GM18951 (cell line): Measurements from ENCODE around the gene POGLUT2.
A peak's percentile ranks its signal among the peaks of the same experiment; 100 is the strongest.

ENCODE experiments used
- POLR2A ChIP-seq: IDR thresholded peaks from 4 replicates; pipeline ENCODE4 v1.6.1; 2011; ENCODE audit warnings: mild to moderate bottlenecking; ENCODE audit not compliant: insufficient read length, insufficient read depth; ENCODE audit errors: extremely low read depth
- in situ Hi-C: fragments of 300-500 bp; cut with MboI; formaldehyde crosslinking; loops from one replicate; pipeline ENCODE4 v1.12.0; 2022; ENCODE audit warnings: low sequenced_read_pairs, mixed read lengths, inconsistent platforms; ENCODE audit not compliant: unreplicated experiment

POGLUT2 gene

DNA sequence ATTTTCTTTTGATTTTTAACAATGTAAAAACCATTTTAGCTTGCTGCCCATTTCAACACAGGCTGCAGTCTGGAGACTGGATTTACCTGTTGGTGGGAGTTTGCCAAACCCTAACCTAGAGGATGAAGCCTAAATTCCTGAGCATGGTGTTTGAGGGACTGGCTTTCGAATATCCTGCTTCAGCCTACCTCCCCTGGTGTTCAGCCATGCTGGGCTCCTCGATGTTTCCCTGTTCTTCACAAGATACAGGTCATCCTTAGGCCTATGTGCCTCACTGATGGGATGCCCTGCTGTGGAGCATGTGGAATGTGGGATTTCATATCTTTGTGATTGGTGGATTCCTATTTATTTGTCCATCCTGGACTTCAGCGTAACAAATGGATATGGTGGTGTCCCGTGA, 26.6 kb upstream of the POGLUT2 start:
- no peak for TF ChIP-seq POLR2A
- in situ Hi-C loops = no loop called here

DNA sequence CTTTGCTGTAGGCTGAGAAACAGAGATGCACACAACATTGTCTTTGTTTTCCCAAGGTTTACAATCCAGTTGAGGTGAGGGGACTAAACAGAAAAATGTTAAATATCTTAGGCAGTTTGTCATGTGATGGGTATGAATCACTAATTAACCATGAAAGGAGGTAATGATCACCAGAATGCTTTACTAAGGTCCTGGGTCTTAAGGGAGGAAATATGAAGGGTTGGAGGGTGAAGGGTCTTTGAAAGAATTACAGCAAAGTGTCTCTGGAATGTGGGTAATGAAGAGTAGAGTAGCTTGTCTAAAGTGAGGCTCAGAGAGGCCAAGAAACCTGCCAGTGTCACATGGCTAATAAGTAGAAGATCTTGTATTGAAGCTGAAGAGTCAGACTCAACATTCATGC, 19.1 kb upstream of the POGLUT2 start:
- TF ChIP-seq POLR2A = no peak
- in situ Hi-C loops = no loop called here

DNA sequence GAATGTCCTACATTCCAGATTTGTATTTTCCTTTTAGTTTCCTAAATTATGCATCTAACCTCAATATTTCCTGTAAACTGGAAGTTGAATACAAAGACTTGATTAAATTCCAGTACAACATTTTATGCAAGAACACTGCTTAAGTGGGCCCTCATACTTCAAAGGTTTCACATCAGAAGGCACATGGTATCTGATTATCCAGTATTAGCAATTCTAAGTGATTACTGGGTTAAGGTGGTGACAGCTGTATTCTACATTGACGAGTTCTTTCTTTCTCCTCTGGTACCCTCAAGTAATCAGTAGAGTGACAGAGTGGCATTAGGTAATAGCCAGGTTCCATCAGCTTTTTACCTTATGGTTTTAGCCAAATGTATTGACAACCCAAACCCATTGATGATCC, 18.5 kb upstream of the POGLUT2 start:
- TF ChIP-seq POLR2A = no peak

DNA sequence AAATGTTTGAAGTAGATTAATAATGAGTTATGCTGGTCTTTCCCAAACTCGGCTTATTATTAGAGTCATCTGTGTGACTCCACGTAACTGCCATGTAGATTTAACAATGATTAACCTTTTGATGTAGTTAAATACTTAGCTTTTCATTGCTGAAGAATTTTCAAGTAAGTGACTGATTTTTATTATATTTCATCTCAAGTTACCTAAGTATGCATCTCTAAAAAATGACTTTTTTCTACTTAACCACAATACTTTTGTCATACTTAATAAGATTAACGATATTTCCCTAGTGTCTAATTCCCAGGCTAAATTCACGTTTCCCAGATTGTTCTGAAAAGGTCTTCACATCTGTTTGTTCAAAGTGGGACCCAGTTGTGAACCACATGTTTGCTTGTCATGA, 17.9 kb upstream of the POGLUT2 start:
- in situ Hi-C loops = no loop called here
- TF ChIP-seq POLR2A = no peak

More for the DNA sequence above, 18.5 kb upstream of the POGLUT2 start:
- in situ Hi-C loops = no loop called here

DNA sequence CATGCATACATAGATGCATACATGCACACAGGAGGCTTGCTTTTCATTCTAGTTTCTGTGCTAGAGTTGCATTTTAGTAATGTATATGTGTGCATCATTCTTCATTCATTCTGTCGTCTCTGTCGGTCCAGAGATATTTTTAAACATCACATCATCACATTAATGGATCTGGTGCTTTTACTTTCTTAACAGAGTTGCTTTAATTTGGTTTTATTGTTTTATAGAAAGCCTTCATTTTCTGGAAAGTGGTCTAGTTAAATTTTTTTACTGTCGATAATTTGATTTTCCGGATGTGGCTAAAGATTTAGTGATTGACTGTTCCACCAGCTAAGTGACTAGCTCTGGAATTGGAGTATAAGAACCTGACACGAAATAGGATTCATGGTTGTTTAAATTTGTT, 17.0 kb upstream of the POGLUT2 start:
- no peak for TF ChIP-seq POLR2A
- in situ Hi-C loops = no loop called here

DNA sequence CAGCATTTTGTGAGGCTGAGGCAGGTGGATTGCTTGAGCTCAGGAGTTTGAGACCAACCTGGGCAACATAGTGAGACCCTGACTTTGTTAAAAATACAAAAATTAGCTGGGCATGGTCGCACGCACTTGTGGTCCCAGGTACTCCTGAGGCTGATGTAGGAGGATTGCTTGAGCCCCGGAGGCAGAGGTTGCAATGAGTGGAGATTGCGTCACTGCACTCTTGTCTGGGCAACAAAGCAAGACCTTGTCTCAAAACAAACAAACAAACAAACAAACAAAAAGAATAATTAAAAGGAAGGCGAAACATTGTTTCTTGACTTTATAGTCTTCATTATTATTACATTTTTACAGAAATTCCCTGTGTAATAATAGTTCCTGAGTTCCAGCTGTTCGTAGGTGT, 16.0 kb upstream of the POGLUT2 start:
- in situ Hi-C loops = no loop called here
- no peak for TF ChIP-seq POLR2A

DNA sequence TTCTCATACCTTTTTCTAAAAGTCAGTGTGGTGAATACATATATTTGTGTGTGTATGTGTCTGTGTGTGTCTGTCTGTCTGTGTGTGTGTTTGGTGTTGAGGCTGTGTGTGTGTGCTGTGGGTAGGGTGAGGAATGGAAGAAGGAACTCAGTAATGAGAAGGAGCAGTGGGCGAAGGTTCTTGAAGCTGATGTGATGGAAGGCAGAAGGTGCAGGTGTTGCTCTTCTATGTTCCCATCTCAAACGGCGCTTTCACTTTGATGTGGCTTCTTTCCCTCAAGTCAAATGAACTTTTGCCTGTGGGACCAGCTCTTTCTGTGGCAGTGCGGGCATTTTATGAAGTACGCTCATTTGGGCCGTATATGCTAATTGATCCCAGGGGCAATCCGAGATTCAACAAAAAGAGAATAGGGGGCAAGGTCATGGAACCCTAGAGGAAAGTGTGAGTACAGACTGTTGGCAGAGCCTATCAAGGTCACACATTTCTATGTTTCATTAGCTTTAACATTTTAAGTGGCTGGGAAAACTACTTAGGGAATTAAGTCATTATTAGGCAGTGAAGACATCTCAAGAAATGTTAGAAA, 15.3 kb upstream of the POGLUT2 start:
- in situ Hi-C loops = no loop called here

DNA sequence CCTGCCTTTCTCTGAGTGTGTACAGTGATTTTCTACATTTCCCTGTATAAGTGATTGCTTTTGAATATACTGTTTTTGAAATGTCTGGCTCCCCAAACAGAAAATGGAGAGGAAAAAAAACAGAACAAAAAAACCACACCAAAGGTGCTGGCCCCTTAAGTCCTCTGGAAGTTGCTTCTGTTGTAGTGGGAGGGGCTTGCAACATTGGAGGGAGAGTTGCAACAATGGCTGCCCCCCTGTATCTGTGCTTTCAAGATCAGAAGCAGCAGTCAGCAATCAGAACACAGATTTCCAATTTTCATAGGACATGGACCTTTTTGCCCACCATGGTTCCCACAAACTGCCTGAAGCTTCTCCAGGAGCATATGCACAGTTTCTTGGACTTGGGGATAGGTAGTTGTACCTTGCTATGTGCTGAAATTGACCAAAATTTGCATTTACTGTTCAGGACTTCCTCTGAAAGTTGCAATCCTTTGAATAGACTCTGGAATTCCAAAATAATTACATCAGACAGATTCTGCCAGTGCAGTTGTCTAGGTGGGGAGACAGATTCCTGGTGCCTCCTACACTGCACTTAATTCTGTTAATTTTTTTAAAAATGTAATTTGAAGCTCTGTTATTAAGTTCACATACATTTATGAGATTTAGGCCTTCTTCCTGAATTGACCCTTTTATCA, 14.0 kb upstream of the POGLUT2 start:
- in situ Hi-C loops = no loop called here

More for the DNA sequence above, 15.3 kb upstream of the POGLUT2 start:
- TF ChIP-seq POLR2A = no peak

DNA sequence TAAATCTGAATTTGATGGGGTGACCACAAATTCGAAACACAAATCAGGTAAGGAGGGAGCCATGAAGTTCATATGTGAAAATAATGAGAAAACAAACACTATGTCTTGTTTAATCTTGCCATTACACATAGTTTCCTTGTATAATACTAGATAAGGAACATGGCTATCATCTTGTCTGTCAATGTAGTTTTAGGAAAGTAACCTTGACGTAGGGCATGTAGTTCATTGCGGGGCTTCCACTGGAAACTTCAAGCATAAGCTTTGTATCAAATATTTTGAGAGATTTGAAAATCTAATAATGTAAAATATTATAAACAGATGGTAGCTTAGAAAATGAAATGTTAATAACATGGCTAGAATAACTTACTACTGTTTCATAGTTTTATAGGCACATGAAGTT, 8.9 kb upstream of the POGLUT2 start:
- in situ Hi-C loops = no loop called here
- no peak for TF ChIP-seq POLR2A

More for the DNA sequence above, 14.0 kb upstream of the POGLUT2 start:
- TF ChIP-seq POLR2A = no peak

DNA sequence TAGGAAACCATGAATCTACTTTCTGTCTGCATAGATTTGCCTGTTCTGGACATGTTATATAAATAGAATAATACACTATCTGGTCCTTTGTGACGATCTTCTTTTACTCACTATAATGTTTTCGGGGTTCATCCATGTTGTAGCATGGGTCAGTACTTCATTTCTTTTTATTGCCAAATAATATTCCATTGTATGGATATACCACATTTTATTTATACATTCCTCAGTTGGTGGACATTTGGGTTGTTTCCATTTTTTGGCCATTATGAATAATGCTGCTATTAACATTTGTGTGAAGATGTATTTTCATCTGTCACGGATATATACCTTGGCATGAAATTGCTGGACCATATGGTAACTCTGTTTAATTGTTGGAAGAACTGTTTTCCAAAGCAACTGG, 6.9 kb upstream of the POGLUT2 start:
- no peak for TF ChIP-seq POLR2A
- in situ Hi-C loops = no loop called here

DNA sequence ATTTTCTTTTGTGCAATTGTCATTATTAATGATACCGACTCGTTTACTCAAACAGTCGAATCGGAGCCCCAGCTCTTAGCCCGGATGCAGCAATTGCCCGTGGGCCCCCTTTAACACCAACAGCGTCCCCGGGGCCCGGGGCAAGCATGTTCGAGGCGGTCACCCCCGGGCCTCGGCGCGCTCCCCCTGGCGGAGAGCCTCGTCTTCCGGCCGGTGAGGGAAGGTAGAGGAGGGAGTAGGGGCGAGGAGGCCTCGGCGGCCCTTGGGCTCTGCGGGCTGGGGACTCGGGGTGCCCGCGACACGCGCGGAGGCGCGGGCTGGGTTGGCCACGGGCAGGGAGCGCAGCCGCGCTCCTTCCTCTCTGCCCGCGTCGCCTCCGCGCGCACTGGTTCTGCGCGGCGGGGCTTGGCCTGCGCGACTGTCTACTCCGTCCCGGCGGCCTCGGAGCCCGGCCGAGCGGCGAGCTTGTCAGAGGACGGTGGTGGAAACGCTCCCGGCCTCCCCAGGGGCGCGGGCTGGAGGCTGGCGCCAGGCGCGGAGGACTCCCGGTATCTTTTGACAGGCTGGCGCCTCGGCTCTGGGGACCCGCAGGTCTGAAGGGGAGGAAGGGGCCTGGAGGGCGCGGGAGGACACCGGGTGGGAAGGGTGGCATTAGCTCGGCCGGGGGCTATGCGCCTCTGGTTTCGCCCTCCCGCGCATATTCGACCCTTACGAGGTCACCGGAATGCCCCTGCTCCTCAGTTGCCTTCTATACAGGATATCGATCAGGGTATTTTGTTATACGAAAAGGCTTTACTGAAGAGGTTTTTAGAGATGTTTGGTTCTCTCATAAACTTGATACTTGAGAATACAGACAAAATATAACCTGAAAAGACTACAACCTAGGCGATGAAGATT, 1.6 kb upstream of the POGLUT2 start:
- TF ChIP-seq POLR2A = peak; percentile 67

DNA sequence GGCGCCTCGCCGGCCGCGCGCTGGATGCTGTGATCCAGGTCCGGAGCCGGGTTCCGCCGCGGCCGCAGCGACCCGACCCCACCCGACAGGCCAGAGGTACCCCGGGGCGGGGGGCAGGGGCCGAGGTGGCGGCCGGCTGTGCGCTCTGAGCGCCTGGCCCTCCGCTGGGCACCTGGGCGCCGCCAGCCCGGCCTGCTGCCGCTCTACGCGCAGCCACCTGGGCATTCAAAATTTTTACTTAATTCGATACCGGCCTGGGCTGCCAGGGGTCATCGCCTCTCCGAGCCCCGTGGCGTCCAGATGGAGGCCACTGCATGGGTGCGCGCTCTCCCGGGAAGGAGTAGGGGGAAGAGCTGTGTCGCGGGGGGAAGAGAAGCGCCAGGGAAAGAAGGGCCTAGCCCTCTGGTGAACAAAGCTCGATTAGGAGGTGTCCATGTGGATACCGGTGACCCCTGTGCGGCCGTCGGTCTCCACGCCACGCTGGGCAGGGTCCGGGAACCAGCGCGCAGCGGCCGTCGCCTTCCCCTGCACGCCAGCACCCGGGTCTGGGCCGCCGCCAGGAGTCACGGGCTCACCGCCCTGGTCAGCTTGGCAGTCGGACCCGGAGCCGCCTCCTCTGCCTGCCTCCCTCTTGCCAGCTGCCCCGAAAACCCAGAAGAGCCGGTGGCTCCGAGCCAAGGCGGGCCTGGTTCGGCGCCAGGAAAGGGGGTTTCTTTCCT, 809 bp upstream of the POGLUT2 start:
- in situ Hi-C loops = no loop called here
- TF ChIP-seq POLR2A = no peak

More for the DNA sequence above, 1.6 kb upstream of the POGLUT2 start:
- in situ Hi-C loops = no loop called here

DNA sequence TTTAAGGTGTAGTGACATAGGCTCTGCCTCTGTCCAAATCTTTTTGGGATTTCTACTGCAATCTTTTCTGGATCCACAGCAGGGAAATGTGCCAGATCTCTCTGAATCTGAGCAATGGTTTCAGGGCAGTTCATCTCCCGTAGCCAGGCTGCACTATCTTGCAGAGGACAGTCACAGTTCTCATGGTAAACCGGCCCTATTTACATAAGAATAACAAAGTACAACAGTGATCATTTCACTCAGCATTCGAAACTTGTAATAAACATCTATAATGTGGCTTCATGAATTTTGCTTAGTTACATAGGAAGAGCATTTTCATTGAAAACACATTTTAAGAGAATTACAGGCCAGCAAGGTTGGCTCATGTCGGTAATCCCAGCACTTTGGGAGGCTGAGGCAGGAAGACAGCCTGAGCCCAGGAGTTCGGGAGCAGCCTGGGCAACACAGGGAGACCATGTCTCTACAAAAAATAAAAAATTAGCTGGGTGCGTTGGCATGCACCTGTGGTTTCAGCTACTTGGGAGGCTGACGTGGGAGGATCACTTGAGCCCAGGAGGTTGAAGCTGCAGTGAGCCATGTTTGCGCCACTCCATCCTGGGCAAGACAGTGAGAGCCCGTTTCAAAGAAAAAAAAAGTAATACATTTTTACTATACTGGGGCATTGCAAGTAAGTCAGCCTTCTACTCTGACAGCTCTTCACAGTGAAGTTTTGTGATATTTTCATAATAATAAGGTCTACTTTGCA, 5.0 kb downstream of the POGLUT2 start:
- in situ Hi-C loops = no loop called here

DNA sequence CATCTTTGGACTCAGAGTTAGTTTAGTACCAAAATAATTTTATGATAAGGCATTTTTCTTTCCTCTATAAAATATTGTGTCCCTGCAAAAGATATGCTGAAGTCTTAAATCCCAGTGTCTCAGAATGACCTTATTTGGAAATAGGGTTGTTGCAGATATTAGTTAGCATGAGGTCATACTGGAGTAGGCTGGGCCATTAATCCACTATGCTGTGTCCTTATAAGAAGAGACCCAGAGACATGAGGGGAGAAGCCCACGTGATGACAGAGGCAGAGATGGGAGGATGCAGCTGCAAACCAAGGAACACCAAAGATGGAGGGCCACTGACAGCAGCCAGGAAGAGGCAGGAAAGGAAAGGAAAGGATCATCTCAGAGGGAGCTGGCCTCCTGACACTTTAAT, 6.4 kb downstream of the POGLUT2 start:
- in situ Hi-C loops = no loop called here
- no peak for TF ChIP-seq POLR2A

More for the DNA sequence above, 5.0 kb downstream of the POGLUT2 start:
- TF ChIP-seq POLR2A = no peak
